Transverse colon (tissue), 4 donors: ENCODE measurements around the gene GASK1A.

Source experiments
- CTCF ChIP-seq, 5 experiments: fragments of 200-600 bp in 3 of 5; fragments of 450-650 bp in 2 of 5; sonication (generic) in 3 of 5; IDR thresholded peaks; 1 replicate in 2 of 5; 2 replicates in 3 of 5; pipeline ENCODE4 v1.5.1; 2016 to 2017; ENCODE audit warnings: antibody characterized with exemption in 5 of 5, inconsistent platforms in 3 of 5, mild to moderate bottlenecking in 2 of 5, moderate library complexity in 1 of 5
- POLR2A ChIP-seq: fragments of 450-650 bp; IDR thresholded peaks from one replicate; pipeline ENCODE4 v1.6.1; 2016; ENCODE audit warnings: antibody characterized with exemption, mild to moderate bottlenecking, moderate library complexity
- POLR2AphosphoS5 ChIP-seq, 3 donors: sonication (generic); formaldehyde crosslinking; IDR thresholded peaks; one replicate each; pipeline ENCODE4 v1.6.1; 2016; ENCODE audit warnings: antibody characterized with exemption in 3 of 3

GRCh38 chr3:43077261-43077660 is 98.2 kb downstream of the GASK1A start:
- no peak for TF ChIP-seq CTCF (IDR thresholded peaks at IDR 0.05)
- TF ChIP-seq POLR2A = no peak
- TF ChIP-seq POLR2AphosphoS5 (IDR thresholded peaks at IDR 0.05) = no peak
